ENCODE results near the gene EXOC4.

Gene EXOC4

DNA sequence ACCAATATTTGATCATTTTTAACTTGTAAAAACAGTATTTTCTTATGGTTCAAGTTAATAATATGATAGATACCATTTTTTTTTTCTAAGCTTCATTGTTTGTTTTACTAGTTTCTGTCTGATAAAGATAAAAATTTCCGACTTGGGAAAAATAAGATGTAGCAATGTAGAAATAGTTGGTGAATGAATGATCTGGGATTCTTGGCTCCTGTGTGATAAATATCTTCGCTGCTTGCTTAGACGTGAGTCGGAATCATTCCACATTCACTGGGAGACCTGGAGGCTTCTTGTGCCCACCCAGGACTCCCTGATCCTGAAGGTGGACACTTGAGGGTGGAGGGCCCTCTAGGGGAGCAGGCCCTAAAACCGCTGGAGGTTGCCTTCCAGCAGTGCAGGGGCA, 47.9 kb downstream of the EXOC4 start:
- TF ChIP-seq ZFX (IDR thresholded peaks at IDR 0.05): no peak
- TF ChIP-seq, protein P1, sequence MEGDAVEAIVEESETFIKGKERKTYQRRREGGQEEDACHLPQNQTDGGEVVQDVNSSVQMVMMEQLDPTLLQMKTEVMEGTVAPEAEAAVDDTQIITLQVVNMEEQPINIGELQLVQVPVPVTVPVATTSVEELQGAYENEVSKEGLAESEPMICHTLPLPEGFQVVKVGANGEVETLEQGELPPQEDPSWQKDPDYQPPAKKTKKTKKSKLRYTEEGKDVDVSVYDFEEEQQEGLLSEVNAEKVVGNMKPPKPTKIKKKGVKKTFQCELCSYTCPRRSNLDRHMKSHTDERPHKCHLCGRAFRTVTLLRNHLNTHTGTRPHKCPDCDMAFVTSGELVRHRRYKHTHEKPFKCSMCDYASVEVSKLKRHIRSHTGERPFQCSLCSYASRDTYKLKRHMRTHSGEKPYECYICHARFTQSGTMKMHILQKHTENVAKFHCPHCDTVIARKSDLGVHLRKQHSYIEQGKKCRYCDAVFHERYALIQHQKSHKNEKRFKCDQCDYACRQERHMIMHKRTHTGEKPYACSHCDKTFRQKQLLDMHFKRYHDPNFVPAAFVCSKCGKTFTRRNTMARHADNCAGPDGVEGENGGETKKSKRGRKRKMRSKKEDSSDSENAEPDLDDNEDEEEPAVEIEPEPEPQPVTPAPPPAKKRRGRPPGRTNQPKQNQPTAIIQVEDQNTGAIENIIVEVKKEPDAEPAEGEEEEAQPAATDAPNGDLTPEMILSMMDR (conservative IDR thresholded peaks at IDR 0.05): no peak
- H3K27ac ChIP-seq: peak overlapping the region; percentile 55; the same call in 1 of the 2 replicates

DNA sequence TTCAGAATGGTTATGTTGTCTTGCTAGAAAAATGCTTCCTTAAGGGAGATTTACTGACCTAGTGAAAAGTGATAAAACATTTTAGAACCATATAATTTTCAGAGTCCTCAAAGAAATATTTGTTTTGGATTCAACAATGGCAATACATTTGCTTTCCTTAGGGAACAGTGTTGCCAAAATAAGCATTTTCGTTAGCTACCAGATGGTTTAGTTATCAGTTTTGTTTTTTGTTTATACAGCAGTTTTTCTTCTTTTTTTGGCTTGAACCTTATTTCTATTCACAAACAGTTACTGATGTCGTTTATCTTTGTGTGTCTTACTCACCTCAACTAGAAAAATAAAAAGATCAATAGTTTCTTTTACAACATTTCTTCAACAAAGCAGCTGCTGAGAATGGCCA, 48.6 kb downstream of the EXOC4 start:
- H3K27ac ChIP-seq: peak overlapping the region; percentile 55; the same call in 1 of the 2 replicates
- TF ChIP-seq, protein P1 (conservative IDR thresholded peaks at IDR 0.05): no peak
- no peak for TF ChIP-seq ZFX (IDR thresholded peaks at IDR 0.05)

DNA sequence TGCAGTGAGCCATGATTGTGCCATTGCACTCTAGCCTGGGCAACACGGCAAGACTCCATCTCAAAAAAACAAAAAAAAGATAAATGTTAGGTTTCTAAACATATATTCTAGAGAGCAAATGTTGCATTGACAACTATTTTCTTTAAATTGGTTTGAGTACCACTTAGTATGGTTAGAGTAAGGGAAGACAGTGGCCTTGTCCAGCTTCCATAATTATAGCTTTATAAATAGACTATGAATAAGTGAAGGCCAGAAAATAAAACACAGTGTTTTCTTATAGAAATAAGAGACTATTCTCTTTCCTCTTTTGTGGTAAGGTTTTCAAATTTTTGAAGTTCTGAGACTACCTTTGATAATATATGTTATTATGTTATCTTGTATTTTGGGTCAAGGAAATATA, 50.5 kb downstream of the EXOC4 start:
- TF ChIP-seq, protein P1 (conservative IDR thresholded peaks at IDR 0.05): no peak
- no peak for TF ChIP-seq ZFX (IDR thresholded peaks at IDR 0.05)
- no peak overlapping the region for H3K27ac ChIP-seq

DNA sequence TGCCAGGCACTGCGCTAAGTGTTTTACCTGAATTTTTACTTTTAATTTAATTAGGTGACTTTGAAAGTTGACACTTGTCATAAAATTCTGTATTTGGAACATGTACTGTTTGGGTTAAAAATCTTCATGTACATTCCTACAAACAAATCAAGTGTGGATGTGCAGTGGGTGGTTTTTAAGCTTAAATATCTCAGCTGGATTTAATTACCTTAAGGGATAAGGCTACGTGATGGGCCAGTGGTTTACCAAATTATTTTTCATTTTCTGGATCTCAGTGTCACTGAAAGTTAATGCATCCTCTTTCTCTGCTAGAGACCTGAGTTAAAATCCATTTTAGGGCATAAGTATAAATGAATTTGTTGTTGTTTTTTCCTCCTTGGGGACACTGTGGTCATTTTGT, 51.1 kb downstream of the EXOC4 start:
- TF ChIP-seq, protein P1 (conservative IDR thresholded peaks at IDR 0.05): no peak
- no peak for TF ChIP-seq ZFX (IDR thresholded peaks at IDR 0.05)

DNA sequence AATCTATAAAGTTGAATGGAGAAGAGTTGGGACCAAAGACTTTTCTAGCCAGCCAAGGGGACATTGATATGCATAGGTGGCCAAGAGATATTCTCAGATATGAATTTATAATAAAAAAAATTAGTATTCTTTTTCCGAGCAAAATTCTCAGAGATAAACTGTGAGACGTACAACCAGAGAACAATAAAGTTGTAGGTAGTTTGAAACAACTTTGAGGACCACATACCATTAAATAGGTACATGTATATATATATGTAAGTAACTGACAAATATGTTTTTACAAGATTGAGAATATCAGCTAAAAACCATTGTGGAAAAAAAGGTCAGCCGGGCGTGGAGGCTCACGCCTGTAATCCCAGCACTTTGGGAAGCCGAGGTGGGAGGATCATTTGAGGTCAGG, 56.5 kb downstream of the EXOC4 start:
- TF ChIP-seq ZFX (IDR thresholded peaks at IDR 0.05): no peak
- TF ChIP-seq, protein P1 (conservative IDR thresholded peaks at IDR 0.05): no peak
- no peak overlapping the region for H3K27ac ChIP-seq

More for the DNA sequence above, 51.1 kb downstream of the EXOC4 start:
- no peak overlapping the region for H3K27ac ChIP-seq

DNA sequence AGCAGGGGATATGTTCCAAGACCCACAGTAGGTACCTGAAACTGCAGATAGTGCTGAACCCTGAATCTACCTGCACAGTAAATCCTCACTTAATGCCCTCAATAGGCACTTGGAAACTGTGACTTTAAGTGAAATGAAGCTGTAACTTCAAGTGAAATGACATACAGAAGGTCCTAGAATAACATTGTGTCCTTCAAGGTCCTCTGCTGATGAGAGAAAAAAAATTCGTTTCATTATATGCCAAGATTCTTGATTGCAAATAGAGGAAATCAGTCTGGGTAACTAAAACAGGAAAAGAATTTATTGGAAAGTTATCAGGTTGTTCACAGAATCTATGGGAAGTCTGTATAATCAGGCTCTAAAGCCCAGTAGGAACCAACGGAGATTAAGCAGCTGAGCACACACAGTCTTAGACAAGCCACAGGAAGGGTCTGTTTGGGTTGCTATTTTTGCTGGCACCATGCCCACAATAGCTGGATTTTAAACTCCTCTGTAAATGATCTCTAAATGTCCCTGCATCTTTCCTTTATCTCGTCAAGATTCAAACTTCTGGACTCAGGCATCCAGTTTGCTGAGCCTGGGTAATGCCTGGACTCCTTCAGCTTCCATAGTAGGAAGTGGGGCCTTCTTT, 57.5 kb downstream of the EXOC4 start:
- TF ChIP-seq, protein P1 (conservative IDR thresholded peaks at IDR 0.05): no peak
- no peak for TF ChIP-seq ZFX (IDR thresholded peaks at IDR 0.05)
- no peak overlapping the region for H3K27ac ChIP-seq

DNA sequence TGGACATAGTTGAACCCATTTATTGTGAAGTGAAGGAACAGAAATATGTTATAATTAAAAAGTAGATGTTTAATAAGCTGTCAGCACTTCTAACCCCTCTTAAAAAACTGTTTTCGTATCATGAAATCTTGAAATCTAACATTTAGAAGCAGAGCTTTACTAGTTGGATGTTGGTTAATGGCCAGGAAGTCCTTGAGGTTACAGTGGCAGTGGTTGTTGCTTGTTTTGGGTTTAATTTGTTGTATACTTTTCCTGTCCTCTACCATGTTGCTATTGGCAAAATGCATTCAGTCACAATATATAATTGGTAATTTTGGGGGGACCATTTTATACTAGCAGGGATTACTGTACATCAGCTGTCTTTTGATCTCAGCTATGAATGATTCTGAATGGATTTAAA, 60.7 kb downstream of the EXOC4 start:
- no peak for TF ChIP-seq ZFX (IDR thresholded peaks at IDR 0.05)
- TF ChIP-seq, protein P1 (conservative IDR thresholded peaks at IDR 0.05): no peak
- no peak overlapping the region for H3K27ac ChIP-seq
